A549 (cell line): ENCODE measurements around the gene COL4A6.

Experiments
- EP300 ChIP-seq, 2 experiments: fragments of >200 bp; sonication (Bioruptor Twin); formaldehyde crosslinking; IDR thresholded peaks; 2 replicates in 1 of 2; 3 replicates in 1 of 2; pipeline ENCODE4 v1.6.1; 2016 to 2017
- JUNB ChIP-seq: fragments of >200 bp; sonication (Bioruptor Twin); formaldehyde crosslinking; IDR thresholded peaks from 2 replicates; pipeline ENCODE4 v1.6.1; 2016
- KDM1A ChIP-seq: fragments of 200-600 bp; sonication (generic); IDR thresholded peaks from 2 replicates; pipeline ENCODE4 v1.6.1; 2016; ENCODE audit warnings: low read depth, mild to moderate bottlenecking
- TF ChIP-seq, protein P1 (sequence below): fragments of 200-600 bp; sonication (generic); IDR thresholded peaks from 2 replicates; pipeline ENCODE4 v1.6.1; 2016; ENCODE audit warnings: antibody characterized with exemption, mild to moderate bottlenecking, moderate library complexity
- TF ChIP-seq, protein P2 (sequence below): fragments of >200 bp; sonication (Bioruptor Twin); formaldehyde crosslinking; IDR thresholded peaks from 3 replicates; pipeline ENCODE4 v1.5.1; 2016
- TF ChIP-seq, protein P3 (sequence below): IDR thresholded peaks from 2 replicates; pipeline ENCODE4 v1.6.1; 2012

DNA sequence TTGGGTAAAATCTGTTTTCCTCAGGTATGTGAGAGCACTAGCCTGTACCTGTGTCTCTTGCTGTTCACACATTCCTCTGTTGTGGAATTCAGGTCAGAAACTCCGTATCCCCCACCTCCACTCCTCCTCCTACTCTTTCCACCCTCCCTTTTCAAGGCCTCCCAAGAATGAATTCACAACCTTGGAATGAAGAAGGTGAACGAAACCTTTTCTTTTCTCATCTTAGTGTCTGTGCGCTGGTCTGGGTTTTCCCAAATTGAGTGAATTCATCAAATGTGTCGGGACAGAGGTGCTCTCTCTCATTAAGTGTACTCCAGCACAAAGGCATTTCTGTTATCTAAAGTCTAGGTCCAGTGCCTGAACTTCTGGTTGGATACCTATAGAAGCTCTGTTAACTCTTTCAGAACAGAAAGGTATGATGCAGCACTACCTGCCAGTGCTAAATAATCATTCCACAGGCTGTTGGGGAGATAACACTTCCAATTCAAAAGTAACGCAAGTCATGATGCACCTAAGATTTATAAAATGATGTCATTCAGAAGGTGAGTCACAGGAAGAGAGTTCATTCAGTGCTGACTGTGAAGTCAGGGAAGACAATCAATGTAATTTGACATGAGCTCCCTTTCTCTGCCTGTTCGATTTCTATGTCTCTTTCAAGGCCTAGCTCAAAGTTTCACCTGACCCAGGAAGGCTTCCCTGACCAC is 41.9 kb downstream of the COL4A6 start:
- TF ChIP-seq, protein P1, sequence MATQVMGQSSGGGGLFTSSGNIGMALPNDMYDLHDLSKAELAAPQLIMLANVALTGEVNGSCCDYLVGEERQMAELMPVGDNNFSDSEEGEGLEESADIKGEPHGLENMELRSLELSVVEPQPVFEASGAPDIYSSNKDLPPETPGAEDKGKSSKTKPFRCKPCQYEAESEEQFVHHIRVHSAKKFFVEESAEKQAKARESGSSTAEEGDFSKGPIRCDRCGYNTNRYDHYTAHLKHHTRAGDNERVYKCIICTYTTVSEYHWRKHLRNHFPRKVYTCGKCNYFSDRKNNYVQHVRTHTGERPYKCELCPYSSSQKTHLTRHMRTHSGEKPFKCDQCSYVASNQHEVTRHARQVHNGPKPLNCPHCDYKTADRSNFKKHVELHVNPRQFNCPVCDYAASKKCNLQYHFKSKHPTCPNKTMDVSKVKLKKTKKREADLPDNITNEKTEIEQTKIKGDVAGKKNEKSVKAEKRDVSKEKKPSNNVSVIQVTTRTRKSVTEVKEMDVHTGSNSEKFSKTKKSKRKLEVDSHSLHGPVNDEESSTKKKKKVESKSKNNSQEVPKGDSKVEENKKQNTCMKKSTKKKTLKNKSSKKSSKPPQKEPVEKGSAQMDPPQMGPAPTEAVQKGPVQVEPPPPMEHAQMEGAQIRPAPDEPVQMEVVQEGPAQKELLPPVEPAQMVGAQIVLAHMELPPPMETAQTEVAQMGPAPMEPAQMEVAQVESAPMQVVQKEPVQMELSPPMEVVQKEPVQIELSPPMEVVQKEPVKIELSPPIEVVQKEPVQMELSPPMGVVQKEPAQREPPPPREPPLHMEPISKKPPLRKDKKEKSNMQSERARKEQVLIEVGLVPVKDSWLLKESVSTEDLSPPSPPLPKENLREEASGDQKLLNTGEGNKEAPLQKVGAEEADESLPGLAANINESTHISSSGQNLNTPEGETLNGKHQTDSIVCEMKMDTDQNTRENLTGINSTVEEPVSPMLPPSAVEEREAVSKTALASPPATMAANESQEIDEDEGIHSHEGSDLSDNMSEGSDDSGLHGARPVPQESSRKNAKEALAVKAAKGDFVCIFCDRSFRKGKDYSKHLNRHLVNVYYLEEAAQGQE: no peak
- TF ChIP-seq, protein P2, sequence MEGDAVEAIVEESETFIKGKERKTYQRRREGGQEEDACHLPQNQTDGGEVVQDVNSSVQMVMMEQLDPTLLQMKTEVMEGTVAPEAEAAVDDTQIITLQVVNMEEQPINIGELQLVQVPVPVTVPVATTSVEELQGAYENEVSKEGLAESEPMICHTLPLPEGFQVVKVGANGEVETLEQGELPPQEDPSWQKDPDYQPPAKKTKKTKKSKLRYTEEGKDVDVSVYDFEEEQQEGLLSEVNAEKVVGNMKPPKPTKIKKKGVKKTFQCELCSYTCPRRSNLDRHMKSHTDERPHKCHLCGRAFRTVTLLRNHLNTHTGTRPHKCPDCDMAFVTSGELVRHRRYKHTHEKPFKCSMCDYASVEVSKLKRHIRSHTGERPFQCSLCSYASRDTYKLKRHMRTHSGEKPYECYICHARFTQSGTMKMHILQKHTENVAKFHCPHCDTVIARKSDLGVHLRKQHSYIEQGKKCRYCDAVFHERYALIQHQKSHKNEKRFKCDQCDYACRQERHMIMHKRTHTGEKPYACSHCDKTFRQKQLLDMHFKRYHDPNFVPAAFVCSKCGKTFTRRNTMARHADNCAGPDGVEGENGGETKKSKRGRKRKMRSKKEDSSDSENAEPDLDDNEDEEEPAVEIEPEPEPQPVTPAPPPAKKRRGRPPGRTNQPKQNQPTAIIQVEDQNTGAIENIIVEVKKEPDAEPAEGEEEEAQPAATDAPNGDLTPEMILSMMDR: no peak
- TF ChIP-seq JUNB (peak; percentile 37; the same call in 1 of the 2 replicates), KDM1A (no peak), EP300 (IDR thresholded peaks at IDR 0.05) (no peak)
- TF ChIP-seq, protein P3, sequence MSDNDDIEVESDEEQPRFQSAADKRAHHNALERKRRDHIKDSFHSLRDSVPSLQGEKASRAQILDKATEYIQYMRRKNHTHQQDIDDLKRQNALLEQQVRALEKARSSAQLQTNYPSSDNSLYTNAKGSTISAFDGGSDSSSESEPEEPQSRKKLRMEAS: no peak
